ENCODE results near the gene NR2F2.

GRCh38 chr15:96320107-96320506 is 10.4 kb upstream of the NR2F2 start:
- no peak for TF ChIP-seq CTCF (conservative IDR thresholded peaks at IDR 0.05)
- no peak for TF ChIP-seq ZFX (IDR thresholded peaks at IDR 0.05)
